ENCODE results near the gene LDB1. TPM values are rescaled to one million over a fixed set of nuclear protein-coding genes. Genes with fewer than 3 reads are reported as not detected.

LDB1 gene
- total and polyA plus RNA-seq, 11 donors = 29.5 to 63.2 (median 45.7) TPM

DNA sequence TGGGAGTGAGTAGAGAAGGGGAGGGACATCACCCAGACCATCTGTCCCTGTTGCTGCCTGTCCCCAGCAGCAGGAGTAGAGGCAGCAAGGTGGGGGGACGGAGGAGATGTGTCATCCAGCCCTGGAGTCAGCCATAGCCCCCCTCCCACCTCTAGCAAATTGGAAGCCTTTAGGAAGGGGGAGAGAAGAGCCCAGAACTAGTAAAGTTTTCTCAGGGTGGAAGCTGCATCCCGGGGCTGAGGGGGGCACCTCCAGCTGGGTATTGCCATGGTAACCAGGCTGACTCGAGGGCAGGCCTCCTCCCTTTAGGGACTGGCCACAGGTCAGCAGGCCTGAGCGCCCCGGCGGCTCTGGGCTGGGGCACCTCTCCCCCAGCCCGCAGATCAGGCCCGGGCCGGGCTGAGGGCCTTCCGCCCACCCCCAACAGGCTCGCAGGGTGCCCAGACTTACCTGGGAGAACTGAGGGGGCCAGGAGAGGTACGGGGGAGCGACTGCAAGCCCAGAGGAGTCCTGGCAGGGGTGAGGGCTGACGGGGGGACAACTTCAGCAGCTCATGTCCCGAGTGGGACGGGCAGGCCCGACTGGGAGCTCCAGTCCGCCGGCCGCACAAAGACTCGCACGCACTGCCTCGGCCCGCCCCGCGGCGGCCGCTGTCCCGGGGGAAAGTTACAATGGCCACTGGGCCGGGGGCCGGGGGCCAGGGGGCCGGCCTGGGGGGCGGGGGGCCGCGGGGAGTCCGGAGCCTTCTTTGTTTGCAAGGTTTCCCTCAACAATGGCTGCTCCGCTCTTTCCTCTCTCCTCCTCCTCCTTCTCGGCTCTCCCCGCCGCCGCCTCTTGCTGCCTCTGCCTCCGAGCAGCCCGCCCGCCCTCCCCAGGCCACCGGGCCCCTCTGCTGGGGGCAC lies 6.0 kb downstream of the LDB1 start:
- H3K4me1 ChIP-seq = peaks cover 4 to 69% (median 62%) of the 10 kb centered on the region in 12 donors
- intact Hi-C loops (cut with DNase I) = loop anchor here in 1 of 10 donors (5.0 kb wide), 1 partner anchor 42 kb away; no protein-coding TSS in a partner anchor
- DNase-seq = peak in 2 of 5 donors; percentile 48 to 73

DNA sequence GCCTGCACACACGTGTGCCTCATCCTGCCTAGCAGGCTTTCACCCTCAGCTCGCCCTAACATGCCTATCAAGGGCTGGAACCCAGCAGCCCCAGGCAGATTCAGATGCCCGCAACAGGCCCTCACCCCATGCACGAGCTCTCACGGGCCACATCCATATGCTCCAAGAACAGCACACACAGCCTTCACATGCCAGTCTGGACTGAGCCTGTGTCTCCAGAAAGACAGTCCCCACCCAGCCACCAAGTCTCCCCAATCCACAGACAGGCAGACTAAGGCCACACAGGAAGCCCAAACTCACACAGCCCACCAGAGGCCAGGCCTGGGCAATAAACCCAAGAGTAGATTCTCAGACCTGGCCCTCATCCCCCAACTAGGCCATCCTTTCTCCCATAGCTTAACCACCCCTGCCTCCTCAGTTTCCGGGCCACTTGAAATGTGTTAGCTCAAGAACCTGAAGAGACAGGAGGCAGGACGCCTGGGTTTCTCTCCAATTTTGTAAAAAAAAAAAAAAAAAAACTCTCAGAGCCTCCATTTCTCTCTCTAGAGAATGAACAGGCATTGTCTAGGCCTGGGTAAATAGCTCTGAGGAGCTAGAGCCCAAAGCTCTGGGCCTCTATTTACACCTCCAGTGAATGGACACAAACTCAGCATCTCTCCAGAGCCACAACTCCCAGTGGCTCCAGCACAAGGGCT lies 6.8 kb downstream of the LDB1 start:
- Histone ChIP-seq H3K4me1 (peaks cover 4 to 61% (median 55%) of the 10 kb centered on the region in 12 donors), H3K4me3 (peak overlapping the region in 10 of 12 donors; percentile 54 to 90 (median 74))
- intact Hi-C loops (cut with DNase I) = loop anchor here in 1 of 10 donors (5.0 kb wide), 1 partner anchor 41 kb away; no protein-coding TSS in a partner anchor

More for the DNA sequence above, 6.0 kb downstream of the LDB1 start:
- 1 to 4% (median 2%) methylated on average over 6 to 45 of the region's 45 CpGs for WGBS, 4 donors
- Histone ChIP-seq H3K27ac (peak overlapping the region; percentile 75 to 99 (median 95)), H3K9me3 (no peaks in the 10 kb centered on the region), H3K4me3 (peak overlapping the region; percentile 54 to 90 (median 73)), H3K36me3 (peaks cover 0 to 28% (median 27%) of the 10 kb centered on the region in 9 donors), H3K27me3 (no peaks in the 10 kb centered on the region)
- ATAC-seq = peak in 2 of 4 donors; percentile 0 to 3
- TF ChIP-seq CTCF (IDR thresholded peaks at IDR 0.05) = no peak
- TF ChIP-seq POLR2A (IDR thresholded peaks at IDR 0.05) = no peak

GRCh38 chr10:102112210-102112817 lies 7.9 kb downstream of the LDB1 start:
- Histone ChIP-seq H3K27ac (no peak overlapping the region), H3K4me3 (peak overlapping the region in 1 of 12 donors; percentile 72), H3K9me3 (no peaks in the 10 kb centered on the region), H3K27me3 (no peaks in the 10 kb centered on the region), H3K4me1 (peaks cover 0 to 50% (median 44%) of the 10 kb centered on the region in 12 donors), H3K36me3 (peaks cover 3 to 47% (median 46%) of the 10 kb centered on the region in 9 donors)
- intact Hi-C loops (cut with DNase I) = loop anchor here in 1 of 10 donors (5.0 kb wide), 1 partner anchor 40 kb away; no protein-coding TSS in a partner anchor
- 55 to 61% (median 59%) methylated on average over 3 of the region's 3 CpGs for WGBS, 4 donors
- ATAC-seq (no peak), DNase-seq (no peak)
- TF ChIP-seq POLR2A (IDR thresholded peaks at IDR 0.05) (no peak), CTCF (IDR thresholded peaks at IDR 0.05) (peak in 3 of 12 donors; percentile 14 to 20 (median 15))

More for the DNA sequence above, 6.8 kb downstream of the LDB1 start:
- WGBS, 4 donors = 45 to 48% (median 46%) methylated on average over 7 of the region's 7 CpGs
- H3K27ac ChIP-seq = peak overlapping the region in 8 of 12 donors; percentile 80 to 99 (median 95)
- ATAC-seq (no peak), DNase-seq (no peak)
- no peaks in the 10 kb centered on the region for H3K27me3 ChIP-seq
- no peak for TF ChIP-seq CTCF (IDR thresholded peaks at IDR 0.05)
- no peak for TF ChIP-seq POLR2A (IDR thresholded peaks at IDR 0.05)
- peaks cover 3 to 36% (median 35%) of the 10 kb centered on the region in 9 donors for H3K36me3 ChIP-seq
- H3K9me3 ChIP-seq = no peaks in the 10 kb centered on the region

Data from heart left ventricle (tissue), 16 donors.